Liver (tissue), 2 donors: Measurements from ENCODE around the gene MAPK4.

ENCODE experiments used
- CTCF ChIP-seq: fragments of 150-350 bp; IDR thresholded peaks from 2 replicates; pipeline ENCODE4 v1.5.1; 2017; ENCODE audit warnings: improper control_type of control experiment, low read depth, low read length; ENCODE audit not compliant: missing input control
- FOXA1 ChIP-seq: IDR thresholded peaks from 2 replicates; pipeline ENCODE4 v1.6.1; 2016; ENCODE audit warnings: antibody characterized with exemption
- donor health status: healthy.

- TF ChIP-seq CTCF = no peak
- TF ChIP-seq FOXA1 = no peak
These were observed 190.7 kb downstream of the MAPK4 start for GRCh38 chr18:50750546-50750945.
